ENCODE data around the gene SNN.

The SNN gene

GRCh38 chr16:11621539-11621919 is 46.7 kb upstream of the SNN start:
- H3K27me3 ChIP-seq (ENCODE audit: insufficient read depth, low read length, poor library complexity, severe bottlenecking) = no peaks in the 10 kb centered on the region

GRCh38 chr16:11621920-11622651 is 46.2 kb upstream of the SNN start:
- H3K79me2 ChIP-seq (ENCODE audit: insufficient read depth, low read length) = no peaks in the 10 kb centered on the region
- H2AFZ ChIP-seq (ENCODE audit: low read length) = no peak overlapping the region
- no peaks in the 10 kb centered on the region for H3K27me3 ChIP-seq (ENCODE audit: insufficient read depth, low read length, poor library complexity, severe bottlenecking)
- no peaks in the 10 kb centered on the region for H3K9me2 ChIP-seq (replicated peaks; ENCODE audit: low read depth, low read length)
- no peaks in the 10 kb centered on the region; the same call in 1 of the 2 replicates for H3F3A ChIP-seq (ENCODE audit: low read depth)
- no peak overlapping the region for H3K9ac ChIP-seq (ENCODE audit: low read depth, low read length, poor library complexity, severe bottlenecking)
- TF ChIP-seq, protein P1, sequence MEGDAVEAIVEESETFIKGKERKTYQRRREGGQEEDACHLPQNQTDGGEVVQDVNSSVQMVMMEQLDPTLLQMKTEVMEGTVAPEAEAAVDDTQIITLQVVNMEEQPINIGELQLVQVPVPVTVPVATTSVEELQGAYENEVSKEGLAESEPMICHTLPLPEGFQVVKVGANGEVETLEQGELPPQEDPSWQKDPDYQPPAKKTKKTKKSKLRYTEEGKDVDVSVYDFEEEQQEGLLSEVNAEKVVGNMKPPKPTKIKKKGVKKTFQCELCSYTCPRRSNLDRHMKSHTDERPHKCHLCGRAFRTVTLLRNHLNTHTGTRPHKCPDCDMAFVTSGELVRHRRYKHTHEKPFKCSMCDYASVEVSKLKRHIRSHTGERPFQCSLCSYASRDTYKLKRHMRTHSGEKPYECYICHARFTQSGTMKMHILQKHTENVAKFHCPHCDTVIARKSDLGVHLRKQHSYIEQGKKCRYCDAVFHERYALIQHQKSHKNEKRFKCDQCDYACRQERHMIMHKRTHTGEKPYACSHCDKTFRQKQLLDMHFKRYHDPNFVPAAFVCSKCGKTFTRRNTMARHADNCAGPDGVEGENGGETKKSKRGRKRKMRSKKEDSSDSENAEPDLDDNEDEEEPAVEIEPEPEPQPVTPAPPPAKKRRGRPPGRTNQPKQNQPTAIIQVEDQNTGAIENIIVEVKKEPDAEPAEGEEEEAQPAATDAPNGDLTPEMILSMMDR (conservative IDR thresholded peaks at IDR 0.05; ENCODE audit: low read length) = no peak
- TF ChIP-seq EZH2phosphoT487 (IDR thresholded peaks at IDR 0.05; ENCODE audit: borderline replicate concordance) = no peak
- no peaks in the 10 kb centered on the region for H3K9me3 ChIP-seq (ENCODE audit: insufficient read depth, low read depth, low read length)
- no peaks in the 10 kb centered on the region for H3K36me3 ChIP-seq (ENCODE audit: insufficient read depth, low read length)
- H3K4me1 ChIP-seq (ENCODE audit: insufficient read depth, low read length, poor library complexity, severe bottlenecking) = peaks cover 18% of the 10 kb centered on the region
- H3K4me2 ChIP-seq (ENCODE audit: low read depth, low read length, poor library complexity, severe bottlenecking) = no peak overlapping the region
- no peaks in the 10 kb centered on the region for H4K20me1 ChIP-seq (ENCODE audit: insufficient read depth, low read length, poor library complexity, severe bottlenecking)
- H3K4me3 ChIP-seq (ENCODE audit: low read length, poor library complexity, severe bottlenecking) = no peak overlapping the region

More at GRCh38 chr16:11621539-11621919, 46.7 kb upstream of the SNN start:
- Histone ChIP-seq H2AFZ (ENCODE audit: low read length) (no peak overlapping the region), H3K4me1 (ENCODE audit: insufficient read depth, low read length, poor library complexity, severe bottlenecking) (peaks cover 18% of the 10 kb centered on the region), H3F3A (ENCODE audit: low read depth) (no peaks in the 10 kb centered on the region; the same call in 1 of the 2 replicates), H3K4me3 (ENCODE audit: low read length, poor library complexity, severe bottlenecking) (no peak overlapping the region), H3K79me2 (ENCODE audit: insufficient read depth, low read length) (no peaks in the 10 kb centered on the region), H3K4me2 (ENCODE audit: low read depth, low read length, poor library complexity, severe bottlenecking) (no peak overlapping the region), H3K9ac (ENCODE audit: low read depth, low read length, poor library complexity, severe bottlenecking) (no peak overlapping the region), H3K9me3 (ENCODE audit: insufficient read depth, low read depth, low read length) (no peaks in the 10 kb centered on the region), H4K20me1 (ENCODE audit: insufficient read depth, low read length, poor library complexity, severe bottlenecking) (no peaks in the 10 kb centered on the region), H3K36me3 (ENCODE audit: insufficient read depth, low read length) (no peaks in the 10 kb centered on the region), H3K9me2 (replicated peaks; ENCODE audit: low read depth, low read length) (no peaks in the 10 kb centered on the region)
- no peak for TF ChIP-seq EZH2phosphoT487 (IDR thresholded peaks at IDR 0.05; ENCODE audit: borderline replicate concordance)
- TF ChIP-seq, protein P1 (conservative IDR thresholded peaks at IDR 0.05; ENCODE audit: low read length) = no peak

DNA sequence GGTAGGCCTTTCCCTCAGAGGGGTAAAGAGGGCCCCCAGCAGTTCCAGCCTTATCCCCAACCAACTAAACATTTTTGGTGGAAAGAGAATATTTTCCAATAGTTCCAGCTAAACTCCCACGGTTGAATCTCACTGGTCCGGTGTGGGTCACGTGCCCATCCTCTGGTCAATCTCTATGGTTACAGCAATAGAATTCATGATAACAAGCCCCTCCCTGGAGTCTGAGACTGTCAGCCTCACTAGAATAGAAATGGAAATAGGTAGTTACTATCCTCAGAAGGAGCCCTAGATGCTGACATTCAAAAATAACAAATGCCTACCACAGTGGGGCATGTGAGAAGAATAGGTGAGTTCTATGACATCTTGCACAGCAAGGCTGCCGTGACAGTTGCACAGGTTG is 44.0 kb upstream of the SNN start:
- Histone ChIP-seq H3K9me3 (ENCODE audit: insufficient read depth, low read depth, low read length) (no peaks in the 10 kb centered on the region), H3K4me2 (ENCODE audit: low read depth, low read length, poor library complexity, severe bottlenecking) (no peak overlapping the region), H4K20me1 (ENCODE audit: insufficient read depth, low read length, poor library complexity, severe bottlenecking) (no peaks in the 10 kb centered on the region), H3K4me3 (ENCODE audit: low read length, poor library complexity, severe bottlenecking) (no peak overlapping the region), H3K79me2 (ENCODE audit: insufficient read depth, low read length) (no peaks in the 10 kb centered on the region), H3K27me3 (ENCODE audit: insufficient read depth, low read length, poor library complexity, severe bottlenecking) (no peaks in the 10 kb centered on the region), H3F3A (ENCODE audit: low read depth) (no peaks in the 10 kb centered on the region; the same call in 1 of the 2 replicates), H2AFZ (ENCODE audit: low read length) (no peak overlapping the region), H3K36me3 (ENCODE audit: insufficient read depth, low read length) (no peaks in the 10 kb centered on the region), H3K9ac (ENCODE audit: low read depth, low read length, poor library complexity, severe bottlenecking) (no peak overlapping the region), H3K9me2 (replicated peaks; ENCODE audit: low read depth, low read length) (no peaks in the 10 kb centered on the region), H3K4me1 (ENCODE audit: insufficient read depth, low read length, poor library complexity, severe bottlenecking) (peaks cover 12% of the 10 kb centered on the region)
- no peak for TF ChIP-seq EZH2phosphoT487 (IDR thresholded peaks at IDR 0.05; ENCODE audit: borderline replicate concordance)
- TF ChIP-seq, protein P1 (conservative IDR thresholded peaks at IDR 0.05; ENCODE audit: low read length) = no peak
